ENCODE measurements around the gene PCK1. TPM values are rescaled to one million over a fixed set of nuclear protein-coding genes. Genes with fewer than 3 reads are reported as not detected.
A peak's percentile ranks its signal among the peaks of the same experiment; 100 is the strongest.

PCK1 gene
- polyA plus RNA-seq, 3 donors = not detected

DNA sequence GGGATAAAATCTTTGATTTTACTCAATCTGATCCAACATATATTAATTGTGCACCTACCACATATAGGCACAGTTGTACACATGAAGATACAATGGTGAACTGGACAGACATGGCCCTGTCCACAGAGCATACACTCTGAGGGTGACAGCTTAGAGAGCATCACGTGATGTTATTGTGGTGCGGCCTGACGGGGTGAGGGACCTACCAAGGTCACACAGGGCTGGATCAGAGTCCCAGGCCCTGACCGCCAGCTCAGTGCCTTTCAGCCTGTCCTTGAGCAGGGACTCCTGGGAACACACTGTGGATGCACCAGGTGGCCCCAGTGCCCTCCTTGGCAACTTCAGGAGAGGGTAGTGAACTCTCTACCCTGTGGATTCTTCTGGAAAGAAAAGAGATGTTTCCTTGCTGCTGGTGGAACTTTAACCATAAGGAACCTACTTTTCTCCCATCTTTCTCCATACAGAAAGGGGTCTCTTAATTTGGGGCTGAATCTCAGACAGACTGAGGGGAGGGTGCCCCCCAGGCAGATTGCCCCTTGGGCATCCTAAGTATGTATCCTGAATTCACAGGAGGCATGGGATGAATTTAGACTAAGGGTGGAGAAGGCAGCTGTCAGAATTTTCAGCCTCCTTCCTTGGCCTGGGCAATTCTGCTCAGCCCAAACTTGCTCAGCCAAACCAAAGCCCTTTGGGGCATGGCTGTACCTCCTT is 26.5 kb downstream of the PCK1 start:
- no peak overlapping the region for H3K4me3 ChIP-seq (replicated peaks in 1 of 3; ENCODE audit: low read depth in 2 of 3, low read length in 3 of 3)
- 95% methylated on average over 4 of the region's 4 CpGs for WGBS (ENCODE audit: insufficient coverage)
- H3K27ac Mint-ChIP-seq = no peak overlapping the region
- peaks cover 23 to 52% (median 27%) of the 10 kb centered on the region in 3 donors for H3K27me3 Mint-ChIP-seq (ENCODE audit: low read depth in 3 of 3)
- TF ChIP-seq, protein P1, sequence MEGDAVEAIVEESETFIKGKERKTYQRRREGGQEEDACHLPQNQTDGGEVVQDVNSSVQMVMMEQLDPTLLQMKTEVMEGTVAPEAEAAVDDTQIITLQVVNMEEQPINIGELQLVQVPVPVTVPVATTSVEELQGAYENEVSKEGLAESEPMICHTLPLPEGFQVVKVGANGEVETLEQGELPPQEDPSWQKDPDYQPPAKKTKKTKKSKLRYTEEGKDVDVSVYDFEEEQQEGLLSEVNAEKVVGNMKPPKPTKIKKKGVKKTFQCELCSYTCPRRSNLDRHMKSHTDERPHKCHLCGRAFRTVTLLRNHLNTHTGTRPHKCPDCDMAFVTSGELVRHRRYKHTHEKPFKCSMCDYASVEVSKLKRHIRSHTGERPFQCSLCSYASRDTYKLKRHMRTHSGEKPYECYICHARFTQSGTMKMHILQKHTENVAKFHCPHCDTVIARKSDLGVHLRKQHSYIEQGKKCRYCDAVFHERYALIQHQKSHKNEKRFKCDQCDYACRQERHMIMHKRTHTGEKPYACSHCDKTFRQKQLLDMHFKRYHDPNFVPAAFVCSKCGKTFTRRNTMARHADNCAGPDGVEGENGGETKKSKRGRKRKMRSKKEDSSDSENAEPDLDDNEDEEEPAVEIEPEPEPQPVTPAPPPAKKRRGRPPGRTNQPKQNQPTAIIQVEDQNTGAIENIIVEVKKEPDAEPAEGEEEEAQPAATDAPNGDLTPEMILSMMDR (IDR thresholded peaks at IDR 0.05) = no peak
- intact Hi-C loops (cut with micrococcal nuclease) = no loop called here
- H3K9me3 ChIP-seq (replicated peaks in 1 of 2; ENCODE audit: control insufficient read depth in 1 of 2, insufficient read depth in 1 of 2, low read length in 2 of 2) = peaks cover 0 to 16% of the 10 kb centered on the region in 2 donors
- no peak overlapping the region for H3K27ac ChIP-seq (ENCODE audit: low read depth in 1 of 2, low read length in 2 of 2)
- no peak for DNase-seq
- H3K27me3 ChIP-seq (ENCODE audit: control insufficient read depth in 2 of 2, insufficient read depth in 2 of 2, low read length in 2 of 2) = peaks cover 0 to 25% of the 10 kb centered on the region in 2 donors
- no peaks in the 10 kb centered on the region for H3K79me2 ChIP-seq (ENCODE audit: insufficient read depth, low read length)
- no peak overlapping the region for H3K4me2 ChIP-seq (replicated peaks; ENCODE audit: extremely low read depth, low read length, poor library complexity, severe bottlenecking)
- H3K4me1 Mint-ChIP-seq = peaks cover 11% of the 10 kb centered on the region
- no peak overlapping the region for H2AFZ ChIP-seq (ENCODE audit: insufficient read depth, low read depth, low read length, poor library complexity, severe bottlenecking)
- no peaks in the 10 kb centered on the region for H4K20me1 ChIP-seq (ENCODE audit: insufficient read depth, low read length)
- H3K9ac ChIP-seq (ENCODE audit: insufficient read depth, low read length, poor library complexity, severe bottlenecking) = no peak overlapping the region
- peaks cover 2 to 19% (median 13%) of the 10 kb centered on the region in 7 donors for H3K9me3 Mint-ChIP-seq
- no peaks in the 10 kb centered on the region for H3K36me3 ChIP-seq (replicated peaks in 1 of 2; ENCODE audit: control insufficient read depth in 1 of 2, insufficient read depth in 2 of 2, low read length in 2 of 2)
- H3K36me3 Mint-ChIP-seq = no peaks in the 10 kb centered on the region
- H3K4me1 ChIP-seq (ENCODE audit: control insufficient read depth in 1 of 2, insufficient read depth in 2 of 2, low read length in 2 of 2) = peaks cover 7 to 9% of the 10 kb centered on the region in 2 donors
- peak overlapping the region in 1 of 2 donors; percentile 29 for H3K4me3 Mint-ChIP-seq

GRCh38 chr20:57587989-57588377 is 27.1 kb downstream of the PCK1 start:
- intact Hi-C loops (cut with micrococcal nuclease) = no loop called here
- Histone ChIP-seq H3K79me2 (ENCODE audit: insufficient read depth, low read length) (no peaks in the 10 kb centered on the region), H3K4me2 (replicated peaks; ENCODE audit: extremely low read depth, low read length, poor library complexity, severe bottlenecking) (no peak overlapping the region), H3K36me3 (replicated peaks in 1 of 2; ENCODE audit: control insufficient read depth in 1 of 2, insufficient read depth in 2 of 2, low read length in 2 of 2) (no peaks in the 10 kb centered on the region), H3K4me3 (replicated peaks in 1 of 3; ENCODE audit: low read depth in 2 of 3, low read length in 3 of 3) (no peak overlapping the region), H3K4me1 (ENCODE audit: control insufficient read depth in 1 of 2, insufficient read depth in 2 of 2, low read length in 2 of 2) (peaks cover 2 to 4% of the 10 kb centered on the region in 2 donors), H3K27me3 (ENCODE audit: control insufficient read depth in 2 of 2, insufficient read depth in 2 of 2, low read length in 2 of 2) (peaks cover 0 to 25% of the 10 kb centered on the region in 2 donors), H3K9me3 (replicated peaks in 1 of 2; ENCODE audit: control insufficient read depth in 1 of 2, insufficient read depth in 1 of 2, low read length in 2 of 2) (peaks cover 0 to 16% of the 10 kb centered on the region in 2 donors), H4K20me1 (ENCODE audit: insufficient read depth, low read length) (no peaks in the 10 kb centered on the region), H2AFZ (ENCODE audit: insufficient read depth, low read depth, low read length, poor library complexity, severe bottlenecking) (no peak overlapping the region), H3K27ac (ENCODE audit: low read depth in 1 of 2, low read length in 2 of 2) (no peak overlapping the region), H3K9ac (ENCODE audit: insufficient read depth, low read length, poor library complexity, severe bottlenecking) (no peak overlapping the region)
- DNase-seq = no peak
- H3K4me3 Mint-ChIP-seq = no peak overlapping the region
- no peaks in the 10 kb centered on the region for H3K36me3 Mint-ChIP-seq
- peaks cover 20 to 50% (median 24%) of the 10 kb centered on the region in 3 donors for H3K27me3 Mint-ChIP-seq (ENCODE audit: low read depth in 3 of 3)
- H3K9me3 Mint-ChIP-seq = peaks cover 2 to 19% (median 13%) of the 10 kb centered on the region in 7 donors
- peaks cover 5% of the 10 kb centered on the region for H3K4me1 Mint-ChIP-seq
- TF ChIP-seq, protein P1 (IDR thresholded peaks at IDR 0.05) = no peak
- WGBS (ENCODE audit: insufficient coverage) = 92% methylated on average over 6 of the region's 7 CpGs
- no peak overlapping the region for H3K27ac Mint-ChIP-seq

All from CD14-positive monocyte (primary cell).